Peyer's patch (tissue), 4 donors: Measurements from ENCODE around the gene TTC9. TPM values are rescaled to one million over a fixed set of nuclear protein-coding genes. Genes with fewer than 3 reads are reported as not detected.
A peak's percentile ranks its signal among the peaks of the same experiment; 100 is the strongest.

ENCODE experiments used
- DNase-seq, 3 donors: peaks; one replicate each; pipeline ENCODE4 v3.0.0-alpha.2; 2017 to 2019
- H3K27ac ChIP-seq, 4 donors: fragments of 200-600 bp; sonication (generic); one replicate each; pipeline ENCODE4 v1.5.1; 2016 to 2019
- H3K27me3 ChIP-seq, 2 donors: fragments of 200-600 bp; sonication (generic); one replicate each; pipeline ENCODE4 v1.5.1; 2019
- H3K36me3 ChIP-seq, 3 donors: fragments of 200-600 bp; sonication (generic); one replicate each; pipeline ENCODE4 v1.5.1; 2016 to 2019
- H3K4me1 ChIP-seq, 4 donors: fragments of 200-600 bp; sonication (generic); one replicate each; pipeline ENCODE4 v1.5.1; 2016 to 2019
- H3K4me3 ChIP-seq, 4 donors: fragments of 200-600 bp; sonication (generic); 1 replicate in 3 of 4; 2 replicates in 1 of 4; pipeline ENCODE4 v1.5.1; 2016 to 2019; ENCODE audit warnings: mild to moderate bottlenecking in 1 of 4
- H3K9me3 ChIP-seq, 4 donors: fragments of 200-600 bp; sonication (generic); one replicate each; pipeline ENCODE4 v1.5.1; 2016 to 2019; ENCODE audit warnings: mild to moderate bottlenecking in 1 of 4
- CTCF ChIP-seq, 6 experiments: fragments of 450-650 bp in 4 of 6; fragments of 200-600 bp in 2 of 6; sonication (generic) in 1 of 6; IDR thresholded peaks; one replicate each; pipeline ENCODE4 v1.5.1; 2017 to 2019; ENCODE audit warnings: antibody characterized with exemption in 6 of 6, mild to moderate bottlenecking in 3 of 6, moderate library complexity in 1 of 6
- POLR2A ChIP-seq, 2 donors: fragments of 450-650 bp; IDR thresholded peaks; one replicate each; pipeline ENCODE4 v1.5.1; 2017; ENCODE audit warnings: antibody characterized with exemption in 2 of 2, mild to moderate bottlenecking in 2 of 2, moderate library complexity in 2 of 2
- total RNA-seq, 4 donors: library from RNA; depleted of rRNA; stranded (reverse); fragments of >200 nt; gene quantifications; one replicate each; pipeline ENCODE4 v1.1.0, GENCODE V29; 2016

Gene TTC9
- total RNA-seq, 4 donors from 2014 or later = 0.35 to 0.83 (median 0.46) TPM

- no peak for DNase-seq
- TF ChIP-seq POLR2A (IDR thresholded peaks at IDR 0.05) (no peak), CTCF (IDR thresholded peaks at IDR 0.05) (no peak)
- no peaks in the 10 kb centered on the region for H3K36me3 ChIP-seq
- H3K4me3 ChIP-seq = no peak overlapping the region
- no peak overlapping the region for H3K27ac ChIP-seq
- peaks cover 0 to 6% (median 0%) of the 10 kb centered on the region in 4 donors for H3K4me1 ChIP-seq
- H3K27me3 ChIP-seq = peaks cover 0 to 3% of the 10 kb centered on the region in 2 donors
- H3K9me3 ChIP-seq = no peaks in the 10 kb centered on the region
Measured at GRCh38 chr14:70635971-70636595, 5.6 kb upstream of the TTC9 start.

- DNase-seq = no peak
- Histone ChIP-seq H3K27ac (no peak overlapping the region), H3K4me3 (no peak overlapping the region), H3K9me3 (no peaks in the 10 kb centered on the region), H3K27me3 (no peaks in the 10 kb centered on the region), H3K4me1 (peaks cover 0 to 14% (median 0%) of the 10 kb centered on the region in 4 donors), H3K36me3 (no peaks in the 10 kb centered on the region)
- TF ChIP-seq POLR2A (IDR thresholded peaks at IDR 0.05) = no peak
- no peak for TF ChIP-seq CTCF (IDR thresholded peaks at IDR 0.05)
Measured at GRCh38 chr14:70638416-70638815, 3.3 kb upstream of the TTC9 start.

- Histone ChIP-seq H3K27ac (peak overlapping the region in 3 of 4 donors; percentile 72 to 92 (median 75)), H3K4me3 (peak overlapping the region; percentile 63 to 83 (median 71)), H3K9me3 (no peaks in the 10 kb centered on the region), H3K36me3 (no peaks in the 10 kb centered on the region), H3K27me3 (no peaks in the 10 kb centered on the region), H3K4me1 (peaks cover 0 to 14% (median 0%) of the 10 kb centered on the region in 4 donors)
- TF ChIP-seq POLR2A (IDR thresholded peaks at IDR 0.05) (no peak), CTCF (IDR thresholded peaks at IDR 0.05) (no peak)
- DNase-seq = peak; percentile 54 to 82 (median 82)
Measured at GRCh38 chr14:70640938-70641547, 673 bp upstream of the TTC9 start.

GRCh38 chr14:70642303-70643235 lies 853 bp downstream of the TTC9 start:
- H3K4me3 ChIP-seq = peak overlapping the region; percentile 63 to 83 (median 71)
- H3K4me1 ChIP-seq = peaks cover 0 to 14% (median 0%) of the 10 kb centered on the region in 4 donors
- peak overlapping the region; percentile 36 to 92 (median 74) for H3K27ac ChIP-seq
- peak in 2 of 3 donors; percentile 79 to 83 for DNase-seq
- TF ChIP-seq CTCF (IDR thresholded peaks at IDR 0.05) (no peak), POLR2A (IDR thresholded peaks at IDR 0.05) (no peak)
- H3K9me3 ChIP-seq = no peaks in the 10 kb centered on the region
- H3K27me3 ChIP-seq = no peaks in the 10 kb centered on the region
- H3K36me3 ChIP-seq = no peaks in the 10 kb centered on the region

DNA sequence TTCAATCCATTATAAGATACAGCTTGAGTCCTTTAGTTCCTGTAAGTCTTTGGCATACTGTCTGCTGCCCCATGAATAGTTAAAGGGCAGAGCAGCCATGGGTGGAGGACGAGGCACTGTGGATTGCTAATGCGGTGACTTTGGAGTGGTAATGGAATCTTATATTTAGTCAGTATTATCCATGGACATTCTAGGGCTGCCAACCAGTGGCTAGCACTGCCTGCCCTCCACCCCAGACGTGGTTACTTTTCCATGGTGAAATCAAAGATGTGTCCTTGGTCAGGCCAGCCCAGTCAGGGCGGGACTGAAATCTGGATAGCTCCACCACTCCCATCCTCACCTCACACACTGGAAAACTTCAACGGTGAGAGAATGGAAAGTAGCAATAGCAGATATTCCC lies 2.3 kb downstream of the TTC9 start:
- no peaks in the 10 kb centered on the region for H3K9me3 ChIP-seq

More for the DNA sequence above, 2.3 kb downstream of the TTC9 start:
- TF ChIP-seq CTCF (IDR thresholded peaks at IDR 0.05) (no peak), POLR2A (IDR thresholded peaks at IDR 0.05) (no peak)
- no peak for DNase-seq
- peak overlapping the region in 1 of 4 donors; percentile 63 for H3K4me3 ChIP-seq
- H3K27me3 ChIP-seq = no peaks in the 10 kb centered on the region
- peak overlapping the region in 1 of 4 donors; percentile 92 for H3K27ac ChIP-seq
- H3K36me3 ChIP-seq = no peaks in the 10 kb centered on the region
- H3K4me1 ChIP-seq = peaks cover 0 to 14% (median 0%) of the 10 kb centered on the region in 4 donors
